Activated effector memory CD4-positive, alpha-beta T cell treated with anti-CD3 and anti-CD28 coated beads, Interleukin-2, amount 50 U/mL, for 16 hours (primary cell): ENCODE data around the gene E2F8.

Source experiments
- DNase-seq: peaks from one replicate; pipeline ENCODE4 v3.0.0-alpha.2; 2020

E2F8 gene

DNA sequence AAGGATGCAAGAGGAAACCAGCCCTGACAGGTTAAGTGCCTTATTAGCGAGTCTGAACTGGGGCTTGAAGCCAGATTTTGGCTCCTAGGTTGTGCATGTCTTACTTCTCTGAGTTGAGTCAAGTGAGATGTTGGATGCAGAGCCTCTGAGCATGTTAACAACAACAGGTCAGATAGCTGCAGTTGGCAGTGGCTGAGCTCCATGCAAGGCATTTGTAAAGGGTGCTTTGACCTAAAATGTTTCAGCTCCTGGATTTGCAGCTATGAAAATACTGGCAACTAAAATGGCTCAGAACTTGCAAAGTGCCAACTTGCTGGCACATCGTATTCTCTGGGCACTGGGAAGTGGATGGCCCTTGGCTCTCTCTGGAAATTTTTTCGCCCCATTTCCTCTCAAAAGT, 22.5 kb downstream of the E2F8 start:
- DNase-seq = no peak

DNA sequence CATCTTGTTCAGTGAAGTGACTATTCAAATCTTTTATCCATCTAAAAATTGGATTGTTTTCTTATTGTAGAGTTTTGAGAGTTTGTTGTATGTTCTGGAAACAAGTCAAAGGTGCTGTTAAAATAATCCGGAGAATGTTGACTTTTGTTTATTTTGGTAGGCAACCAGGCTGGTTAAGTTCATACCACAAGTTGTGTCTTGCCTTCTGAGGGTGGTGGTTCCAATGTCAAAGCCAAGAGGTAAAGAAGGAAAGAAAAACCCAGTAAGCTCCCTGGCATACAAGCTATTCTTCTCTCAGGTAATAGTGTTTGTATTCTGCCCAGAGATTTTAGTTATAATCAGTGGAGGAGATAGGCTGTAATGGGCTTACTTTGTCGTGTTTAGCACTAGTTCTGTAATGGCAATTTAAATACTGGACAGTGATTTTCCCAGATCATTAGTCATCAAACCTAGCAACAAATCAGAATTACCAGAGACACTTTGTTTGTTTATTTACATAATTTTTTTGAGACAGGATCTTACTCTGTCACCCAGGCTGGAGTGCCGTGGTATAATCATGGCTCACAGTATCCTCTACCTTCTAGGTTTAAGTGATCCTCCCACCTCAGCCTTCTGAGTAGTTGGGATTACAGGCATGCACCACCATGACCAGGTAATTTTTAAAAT, 23.9 kb downstream of the E2F8 start:
- no peak for DNase-seq

DNA sequence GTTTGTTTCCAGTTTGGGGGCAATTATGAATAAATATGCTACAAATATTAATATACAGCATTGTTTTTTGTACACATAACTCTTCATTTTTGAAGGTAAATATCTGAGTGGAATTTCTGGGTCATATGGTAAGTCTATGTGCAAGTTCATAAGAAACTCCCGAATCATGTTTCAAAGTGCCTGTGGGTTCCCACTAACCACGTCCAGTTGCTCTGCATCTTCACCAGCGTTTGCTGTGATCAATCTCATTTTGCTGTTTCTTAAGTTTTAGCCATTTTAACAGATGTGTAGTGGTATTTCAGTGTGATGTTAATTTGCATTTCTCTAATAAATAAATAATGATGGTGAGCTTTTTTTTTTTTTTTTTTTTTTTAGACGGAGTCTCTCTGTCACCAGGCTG, 24.7 kb downstream of the E2F8 start:
- no peak for DNase-seq

DNA sequence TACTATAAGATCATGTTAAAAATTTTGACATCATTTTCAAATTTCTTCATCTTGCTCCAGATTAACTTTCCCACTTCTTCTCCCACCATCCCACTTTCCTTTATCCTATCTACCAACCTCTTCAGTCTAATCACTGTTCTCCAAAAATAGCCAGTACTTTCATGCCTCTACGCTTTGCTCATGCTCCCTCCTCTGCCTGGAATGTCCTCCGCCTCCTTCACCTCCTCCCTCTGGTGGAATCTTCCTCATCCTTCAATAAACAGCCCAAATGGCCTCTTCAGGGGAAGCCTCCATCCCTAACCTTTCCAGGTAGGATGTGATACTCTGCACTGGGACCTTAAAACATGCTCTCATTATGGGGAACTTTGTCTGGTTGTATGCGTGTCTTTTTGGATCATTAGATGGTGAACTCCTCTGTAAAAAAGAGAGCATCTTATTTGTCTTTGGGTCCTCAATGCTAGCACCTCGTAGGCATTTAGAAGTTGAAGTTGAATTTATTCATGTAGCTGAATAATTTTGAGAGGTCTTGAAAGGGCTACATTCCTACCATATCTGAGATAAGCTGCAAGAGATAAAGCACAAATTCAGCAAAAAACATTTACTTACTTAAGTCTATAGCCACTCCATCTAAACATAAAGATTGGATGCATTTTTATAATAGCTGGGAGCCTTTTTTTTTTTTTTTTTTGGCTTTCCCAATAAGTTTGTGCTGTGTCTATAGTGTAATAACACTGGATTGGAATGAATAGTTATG, 31.0 kb downstream of the E2F8 start:
- DNase-seq = no peak

DNA sequence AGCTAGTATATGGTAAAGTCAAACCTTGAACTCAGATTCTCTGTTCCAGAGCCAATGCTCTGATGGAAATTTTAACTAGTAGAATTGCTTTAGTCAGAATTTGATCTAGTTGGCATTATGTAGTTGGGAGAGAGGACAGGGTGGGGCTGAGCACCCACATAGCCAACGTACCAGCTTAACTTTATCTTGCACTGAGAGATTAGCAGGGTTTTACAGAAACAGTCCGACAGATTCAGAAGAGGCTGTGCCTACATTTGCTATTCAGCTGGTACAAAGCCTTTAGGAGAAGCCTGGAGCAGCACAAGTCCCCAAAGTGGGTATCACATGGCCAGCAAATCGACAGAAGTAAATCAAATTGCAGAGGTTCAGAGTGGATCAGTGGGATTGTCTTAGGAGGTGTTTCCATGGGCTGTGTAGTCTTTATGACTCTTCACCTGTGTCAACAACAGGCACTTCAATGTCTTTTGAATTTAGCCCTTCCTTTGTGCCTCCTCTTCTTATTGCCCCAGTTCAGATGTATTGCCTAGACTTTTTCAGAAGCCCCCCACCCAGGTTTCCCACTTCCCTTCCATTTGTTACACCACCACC, 31.7 kb downstream of the E2F8 start:
- no peak for DNase-seq

DNA sequence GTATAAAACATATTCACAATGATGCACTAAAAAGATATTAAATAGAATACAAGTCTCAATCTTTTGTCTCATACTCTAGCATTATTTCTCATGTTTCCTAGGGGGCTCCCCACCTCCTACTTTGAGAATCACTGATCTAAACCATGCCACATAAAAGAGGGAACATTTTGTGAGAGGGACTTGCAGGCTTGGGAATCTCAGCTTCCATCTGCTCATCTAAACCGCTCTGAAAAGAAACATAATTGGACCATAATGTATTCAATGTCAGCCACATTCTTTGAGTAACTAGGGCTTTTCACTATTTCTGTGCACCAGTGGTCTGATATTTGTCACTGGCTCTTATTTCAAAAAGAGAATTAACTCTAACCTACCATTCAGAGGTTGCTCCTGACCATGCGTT, 32.6 kb downstream of the E2F8 start:
- DNase-seq = no peak

DNA sequence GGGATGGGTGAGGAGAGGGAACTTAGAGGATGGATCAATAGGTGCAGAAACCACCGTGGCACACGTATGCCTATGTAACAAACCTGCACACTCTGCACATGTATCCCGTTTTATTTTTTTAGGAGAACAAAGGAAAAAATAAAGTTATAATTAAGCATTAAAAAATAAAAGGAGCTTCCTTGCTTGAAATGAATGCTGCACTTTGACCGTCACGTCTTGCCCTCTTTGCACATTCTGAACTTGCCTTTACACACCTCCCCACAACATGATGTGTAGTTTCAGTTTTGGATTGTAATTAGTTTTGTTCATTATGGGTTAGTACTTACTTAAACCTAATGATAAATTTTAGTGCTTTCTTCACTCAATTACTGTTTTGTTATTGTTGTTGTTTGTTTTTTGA, 35.9 kb downstream of the E2F8 start:
- DNase-seq = no peak

DNA sequence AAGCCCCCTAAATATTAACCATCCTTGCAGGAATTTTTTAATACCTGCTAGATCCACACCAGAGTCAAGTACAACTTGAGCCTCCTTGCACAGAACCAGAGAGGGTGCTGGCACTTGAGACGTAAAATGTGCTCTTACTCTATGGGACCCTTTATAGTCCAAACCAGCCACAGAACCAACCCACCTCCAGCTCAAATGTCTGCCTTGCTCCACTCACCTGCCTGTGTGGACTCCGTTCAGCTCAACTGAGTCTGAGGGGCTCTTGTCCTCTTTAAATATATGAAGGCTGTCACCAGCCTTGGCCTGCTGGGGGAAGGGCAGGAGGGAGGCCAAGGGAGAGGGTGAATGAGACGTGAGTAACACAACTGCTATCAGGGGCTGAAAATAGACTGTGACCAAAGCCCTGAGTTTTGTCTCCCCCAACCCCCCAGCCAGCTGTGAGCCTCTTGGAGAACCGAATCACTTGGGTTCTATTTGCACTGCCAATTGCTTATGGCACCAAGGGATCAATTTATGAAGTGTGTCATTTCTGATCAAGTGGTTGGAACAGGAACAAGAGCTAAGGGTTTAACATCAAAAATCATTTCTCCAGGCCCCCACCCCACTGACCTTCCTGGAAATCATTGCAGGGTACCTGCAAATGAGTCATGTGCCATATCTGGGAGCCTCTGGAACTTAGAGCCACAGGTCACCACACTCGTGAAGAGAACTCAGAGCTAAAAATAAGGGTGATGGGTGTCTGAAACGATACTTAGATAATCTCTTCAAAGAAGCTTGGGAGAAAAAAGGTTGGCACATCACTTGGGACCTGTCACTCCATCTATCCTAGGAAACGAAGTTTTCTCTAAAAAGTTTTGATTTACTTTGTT, 38.8 kb downstream of the E2F8 start, which contains the start of gene CSRP3:
TSS of gene CSRP3 (minus strand) at position 247 of the 869 bp plus-strand sequence. CDS start 9,535 bp downstream, outside the sequence.
- DNase-seq = no peak

DNA sequence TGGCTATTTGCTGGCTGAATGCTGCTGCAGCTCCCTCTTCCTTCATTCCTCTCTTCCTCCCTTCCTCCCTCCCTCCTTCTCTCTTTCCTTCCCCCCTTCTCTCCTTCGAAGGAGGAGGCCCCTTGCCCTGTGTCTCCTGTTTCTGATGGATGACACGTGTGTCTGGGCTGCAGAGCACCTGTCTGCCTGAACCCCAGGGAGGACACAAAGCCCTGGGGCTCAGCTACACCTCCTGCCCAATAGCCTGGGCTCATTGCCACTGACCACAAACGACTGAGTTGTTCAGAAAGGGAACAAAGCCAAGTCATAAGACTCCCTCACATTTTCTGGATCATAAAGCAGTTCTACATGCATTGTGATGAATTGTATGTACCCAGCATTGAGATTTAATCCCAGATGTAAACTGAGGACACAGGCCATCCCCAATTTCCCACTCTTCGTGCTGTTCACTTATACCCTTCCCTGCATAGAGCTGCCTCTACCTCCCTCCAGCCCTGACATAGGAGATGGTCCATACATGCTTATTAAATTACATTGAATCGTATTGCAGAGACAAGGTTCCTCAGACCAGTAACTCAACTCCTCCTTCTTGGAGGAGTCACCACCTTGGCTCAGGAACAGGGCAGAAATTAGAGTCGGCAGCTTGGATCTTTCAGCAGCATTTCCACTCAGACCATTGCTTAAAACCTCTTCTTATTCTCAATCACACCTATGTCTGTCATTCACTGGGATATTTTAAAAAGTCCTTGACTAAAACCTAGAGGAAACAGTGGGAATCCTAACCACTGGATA, 40.1 kb downstream of the E2F8 start:
- DNase-seq = no peak

DNA sequence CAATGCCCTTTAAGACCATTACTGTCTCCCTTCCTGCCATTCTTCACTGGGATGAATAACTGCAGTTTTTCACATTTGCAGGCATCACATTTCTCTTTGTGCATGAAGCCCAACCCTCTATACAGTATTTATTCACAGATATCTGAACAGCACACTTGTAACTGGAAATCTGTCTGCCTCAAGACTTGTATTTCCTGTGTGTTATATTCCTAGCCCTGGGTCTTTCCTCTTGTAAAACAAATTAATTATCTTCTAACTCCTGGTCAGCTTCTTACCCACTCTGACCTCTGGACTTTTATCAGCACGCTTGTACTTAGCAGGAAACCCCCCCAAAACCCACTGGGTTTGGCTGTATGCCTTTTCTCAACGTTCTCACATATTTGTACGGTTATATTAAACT, 41.0 kb downstream of the E2F8 start:
- DNase-seq = no peak

DNA sequence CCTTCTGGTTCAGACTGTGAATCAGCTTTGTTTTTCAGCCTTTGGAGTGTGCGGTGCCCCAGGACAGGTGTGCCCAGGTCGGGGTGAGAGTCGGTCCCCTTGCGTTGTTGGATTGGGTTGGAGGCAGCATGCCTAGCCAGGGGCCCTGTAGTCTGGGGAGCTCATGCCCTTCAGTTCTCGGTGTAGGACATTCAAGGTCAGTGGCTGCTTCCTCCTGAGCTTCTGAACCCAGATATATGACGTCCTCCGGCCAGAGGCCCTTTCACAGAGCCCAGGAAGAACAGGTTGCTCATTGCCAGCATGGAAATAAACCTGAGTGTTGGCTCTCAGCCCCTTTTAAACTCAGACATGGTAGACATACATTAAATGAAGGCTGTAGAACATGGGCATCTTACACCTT, 41.7 kb downstream of the E2F8 start:
- DNase-seq = no peak

DNA sequence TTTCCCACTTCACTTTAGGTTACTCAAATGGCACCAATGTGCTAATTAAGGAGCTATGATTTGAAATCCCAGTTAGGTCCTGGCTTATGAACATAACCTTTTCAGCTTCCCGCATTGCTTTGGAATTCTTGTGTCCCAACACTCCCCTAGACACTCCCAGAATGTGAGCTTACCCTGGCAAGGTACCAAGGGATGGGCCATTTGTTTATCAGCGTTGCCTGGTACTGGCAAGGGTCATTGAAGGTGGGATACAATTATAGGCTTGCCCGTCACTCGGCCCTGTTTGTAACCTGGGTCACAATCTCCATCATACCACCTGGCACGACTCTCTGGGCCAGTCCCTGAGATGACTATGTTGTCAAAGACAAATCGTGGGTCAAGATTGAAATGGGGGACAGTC, 44.3 kb downstream of the E2F8 start:
- DNase-seq = no peak

DNA sequence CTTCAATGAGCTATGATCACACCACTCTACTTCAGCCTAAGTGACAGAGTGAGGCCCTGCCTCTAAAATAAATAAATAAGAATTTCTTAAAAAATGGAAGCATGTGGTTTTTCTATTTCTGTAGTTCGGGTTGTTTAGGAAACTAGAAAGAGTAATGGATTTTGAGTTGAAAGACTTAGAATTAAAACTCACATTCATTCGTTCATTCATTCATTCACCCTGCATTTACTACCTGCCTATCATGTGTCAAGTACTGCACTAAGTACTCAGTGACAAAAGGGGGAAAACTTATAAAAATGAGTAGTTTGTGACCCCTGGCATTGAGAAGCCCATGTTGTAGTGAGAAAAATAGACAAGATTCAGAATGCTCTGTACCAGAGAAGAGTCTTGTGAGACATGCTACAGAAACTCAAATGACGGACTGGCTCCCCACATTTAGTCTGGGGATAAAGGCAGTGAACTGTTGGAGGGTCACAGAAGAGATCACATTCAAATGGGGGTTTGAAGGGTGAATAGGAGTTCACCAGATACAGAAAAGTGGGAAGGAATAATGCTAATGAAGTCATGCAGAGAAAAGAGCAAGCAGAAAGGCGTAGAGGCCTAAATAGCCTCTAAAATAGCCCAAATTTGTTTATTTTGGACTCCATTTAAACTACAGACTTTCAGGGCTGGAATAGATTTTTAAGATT, 46.0 kb downstream of the E2F8 start:
- DNase-seq = no peak

DNA sequence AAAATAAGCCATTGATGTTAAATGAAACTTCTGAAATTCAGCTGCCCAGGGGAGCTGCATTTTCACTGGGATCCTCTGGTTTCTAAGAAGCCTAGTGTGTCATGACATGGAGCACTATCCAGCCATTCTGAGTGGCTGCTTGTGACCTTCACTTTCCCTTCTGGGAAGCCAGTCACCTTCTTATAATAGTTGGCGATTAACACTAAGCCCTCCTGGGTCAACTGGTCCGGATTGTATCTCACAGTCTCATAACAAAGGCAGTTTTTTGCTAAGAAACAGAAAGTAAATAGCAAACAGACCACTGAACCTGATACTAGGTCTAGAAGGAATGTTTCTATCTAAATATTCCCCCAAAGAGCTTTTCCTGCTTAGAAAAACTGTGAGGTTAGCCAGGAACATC, 46.8 kb downstream of the E2F8 start:
- DNase-seq = no peak

DNA sequence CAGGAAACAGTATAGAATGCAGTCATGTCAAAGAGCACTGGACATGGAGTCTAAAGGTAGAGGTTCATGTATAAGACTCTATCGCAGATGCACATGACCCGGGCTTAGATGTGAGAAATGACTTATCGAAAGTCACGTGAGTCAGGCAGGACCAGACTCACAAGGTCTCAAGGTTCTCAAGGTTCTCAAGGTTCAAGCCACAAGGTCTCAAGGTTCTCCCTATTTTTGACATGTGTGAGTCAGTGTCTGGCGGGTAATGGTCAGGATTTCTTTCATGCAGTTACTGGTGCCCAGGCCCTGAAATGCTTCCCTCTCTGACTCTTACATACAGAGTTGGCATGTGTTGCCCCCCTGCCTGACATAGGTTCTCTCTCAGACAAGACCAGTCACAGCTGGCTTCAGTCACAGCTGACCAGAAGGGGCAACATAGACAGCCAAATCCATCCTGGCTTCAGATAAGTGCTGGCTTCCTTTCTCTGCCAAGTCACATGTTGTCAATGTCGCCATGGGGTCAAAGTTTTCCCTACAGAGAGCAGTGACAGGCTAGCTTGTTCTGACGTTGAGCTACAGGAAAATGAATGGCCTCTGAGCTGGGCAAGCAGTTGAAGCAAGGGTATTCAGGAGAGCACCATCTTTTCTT, 49.1 kb downstream of the E2F8 start:
- no peak for DNase-seq

DNA sequence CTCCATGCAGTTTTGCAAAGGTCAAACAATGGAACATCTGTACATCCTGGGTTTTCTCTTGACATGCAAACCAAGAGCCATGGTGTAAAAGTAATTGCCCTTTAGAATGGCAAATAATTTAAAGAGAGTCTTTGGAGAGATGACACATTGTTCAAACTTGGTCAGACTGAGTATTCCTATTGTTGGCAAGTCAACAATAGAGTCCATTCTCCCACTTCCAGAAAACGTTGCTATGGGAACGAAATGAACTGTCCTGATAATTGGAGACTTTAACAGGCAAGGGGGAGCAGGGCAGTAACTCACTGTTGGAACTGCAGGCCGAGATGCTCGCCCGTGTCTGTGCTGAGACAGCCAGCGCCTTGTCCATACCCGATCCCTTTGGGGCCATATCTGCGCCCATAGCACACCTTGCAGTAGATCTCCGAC, 52.9 kb downstream of the E2F8 start:
- DNase-seq = no peak

DNA sequence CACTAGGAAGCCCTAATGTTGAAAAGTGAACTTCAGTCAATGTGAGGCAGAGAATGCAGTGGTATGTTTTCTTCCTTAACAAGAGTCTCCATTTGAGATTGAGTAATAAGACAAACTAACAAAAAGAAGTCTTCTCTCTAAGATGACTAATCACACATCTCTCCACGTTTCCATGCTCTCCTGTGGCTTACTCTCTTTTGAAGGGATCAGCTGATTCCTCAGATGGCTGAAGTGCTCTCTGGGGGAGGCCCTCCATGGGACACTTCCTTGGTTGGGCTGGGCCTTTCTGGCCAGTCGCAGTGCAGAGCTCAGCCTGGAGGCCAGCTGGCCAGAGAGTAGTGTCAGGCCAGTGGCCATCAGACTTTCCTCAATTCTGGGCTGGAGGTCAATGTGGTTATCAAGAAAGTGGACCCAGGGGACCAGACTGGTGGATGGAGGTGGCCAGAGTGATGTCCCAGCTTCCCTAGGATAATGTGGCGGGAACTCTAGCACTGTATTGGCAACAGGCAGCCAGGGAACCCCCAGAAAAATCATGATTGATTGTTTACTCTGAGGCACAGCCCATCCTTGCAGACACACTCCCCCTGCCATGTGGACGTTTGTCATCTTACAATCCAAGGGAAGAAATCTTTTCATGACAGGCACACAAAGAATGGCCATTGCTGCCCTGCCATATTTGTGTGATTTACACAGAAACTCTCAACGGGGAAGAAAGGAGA, 53.5 kb downstream of the E2F8 start:
- no peak for DNase-seq

DNA sequence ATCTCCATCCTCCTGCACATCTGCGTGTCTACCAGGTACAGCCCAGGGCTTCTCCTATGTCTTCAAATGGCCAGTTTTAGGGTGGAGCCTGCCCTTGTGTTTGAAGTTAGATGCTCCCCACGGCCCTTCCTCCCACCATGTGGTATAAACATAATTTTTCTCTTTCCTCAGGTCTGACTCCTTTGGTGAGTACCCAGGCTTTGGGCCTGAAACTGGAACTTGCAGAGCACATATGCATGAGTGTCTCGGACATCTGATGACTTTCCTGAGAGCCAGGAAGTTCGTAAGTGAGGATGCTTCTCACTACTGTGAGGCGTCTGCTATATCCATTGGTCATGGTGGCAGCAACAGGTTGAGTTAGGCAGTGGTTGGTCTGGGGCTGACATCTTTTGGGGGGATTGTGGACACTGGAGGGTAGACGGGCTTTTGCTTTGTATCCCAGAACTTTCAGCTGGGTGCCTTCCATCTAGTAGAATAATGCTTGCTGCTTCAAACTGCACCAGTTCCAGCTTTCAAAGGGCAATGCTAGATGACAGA, 55.2 kb downstream of the E2F8 start:
- no peak for DNase-seq

DNA sequence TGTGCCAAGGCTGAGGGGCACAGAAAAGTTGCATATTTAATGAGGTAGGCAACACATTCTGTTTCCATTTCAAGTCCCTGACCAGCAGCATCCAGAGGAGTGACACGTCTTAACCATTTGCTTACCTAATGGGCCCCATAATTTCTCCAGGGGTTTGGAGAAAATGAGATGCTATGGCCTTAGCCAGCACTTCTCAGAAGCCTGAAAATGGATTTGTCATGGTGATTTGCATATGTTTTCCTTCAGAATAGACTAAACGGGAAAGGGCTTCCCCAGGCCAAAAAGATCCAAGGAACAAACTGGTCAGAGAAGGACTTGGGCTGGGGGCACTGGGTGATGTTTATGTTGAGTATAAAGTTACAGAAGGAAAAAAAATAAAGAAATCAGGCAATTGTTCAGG, 55.7 kb downstream of the E2F8 start:
- no peak for DNase-seq

DNA sequence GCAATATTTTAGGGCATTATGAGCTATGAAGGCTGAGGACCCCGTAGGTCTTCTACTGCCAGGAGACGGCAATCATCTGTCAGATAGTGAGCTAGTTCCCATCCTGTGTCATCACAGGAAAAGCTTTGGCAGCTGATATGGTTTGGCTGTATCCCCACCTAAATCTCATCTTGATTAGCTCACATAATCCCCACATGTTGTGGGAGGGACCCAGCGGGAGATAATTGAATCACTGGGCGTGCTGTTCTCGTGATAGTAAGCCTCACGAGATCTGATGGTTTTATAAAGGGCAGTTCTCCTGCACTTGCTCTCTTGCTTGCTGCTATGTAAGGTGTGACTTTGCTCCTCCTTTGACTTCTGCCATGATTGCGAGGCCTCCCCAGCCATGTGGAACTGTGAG, 57.1 kb downstream of the E2F8 start:
- no peak for DNase-seq
